RWPE1 (cell line): ENCODE data around the gene NRXN3.

Experiments used
- CTCF ChIA-PET: fragments of 350-600 bp; sonication (Branson Sonifier 250); formaldehyde crosslinking; extraction: SDS; loops from one replicate; lab custom pipeline; 2021; lab: Yijun Ruan, JAX
- POLR2A ChIA-PET: fragments of 400-600 bp; formaldehyde crosslinking; extraction: SDS; loops from one replicate; lab custom pipeline; 2020; ENCODE audit warnings: antibody characterized with exemption; ENCODE audit not compliant: low non-redundant PET; lab: Yijun Ruan, JAX
- DNase-seq: peaks from one replicate; pipeline ENCODE4 v3.0.0; 2012; ENCODE audit warnings: low spot score
- H3K27ac ChIP-seq: fragments of 450-650 bp; 2 replicates; pipeline ENCODE4 v1.5.1; 2017
- CTCF ChIP-seq: fragments of 450-650 bp; conservative IDR thresholded peaks from 2 replicates; pipeline ENCODE4 v1.5.1; 2017; ENCODE audit warnings: low read depth, mild to moderate bottlenecking

The NRXN3 gene

GRCh38 chr14:78259831-78260230 is 89.7 kb downstream of the NRXN3 start:
- ChIA-PET POLR2A (no interaction called here), CTCF (interaction anchor here (0.8 kb wide), 1 partner anchor 56 kb away, joined by 5 read pairs; no protein-coding TSS in a partner anchor)
- no peak for TF ChIP-seq CTCF
- no peak for DNase-seq
- no peak overlapping the region for H3K27ac ChIP-seq

- no peak for DNase-seq
- CTCF ChIA-PET = no interaction called here
- no peak for TF ChIP-seq CTCF
- H3K27ac ChIP-seq = no peak overlapping the region
- POLR2A ChIA-PET = no interaction called here
Observed at GRCh38 chr14:78278464-78279250, 108.5 kb downstream of the NRXN3 start.

GRCh38 chr14:78282437-78282836 is 112.3 kb downstream of the NRXN3 start:
- no peak overlapping the region for H3K27ac ChIP-seq
- CTCF ChIA-PET = no interaction called here
- POLR2A ChIA-PET = no interaction called here
- no peak for TF ChIP-seq CTCF
- DNase-seq = no peak

GRCh38 chr14:78286210-78286609 is 116.0 kb downstream of the NRXN3 start:
- DNase-seq = no peak
- no peak for TF ChIP-seq CTCF
- CTCF ChIA-PET = interaction anchor here (0.8 kb wide), 1 partner anchor 182 kb away, joined by 3 read pairs; no protein-coding TSS in a partner anchor
- POLR2A ChIA-PET = no interaction called here
- H3K27ac ChIP-seq = no peak overlapping the region

- no peak overlapping the region for H3K27ac ChIP-seq
- TF ChIP-seq CTCF = no peak
- CTCF ChIA-PET = no interaction called here
- no peak for DNase-seq
- POLR2A ChIA-PET = no interaction called here
Observed at GRCh38 chr14:78292003-78292402, 121.8 kb downstream of the NRXN3 start.

GRCh38 chr14:78297858-78298257 is 127.7 kb downstream of the NRXN3 start:
- ChIA-PET CTCF (no interaction called here), POLR2A (no interaction called here)
- TF ChIP-seq CTCF = no peak
- no peak for DNase-seq
- H3K27ac ChIP-seq = no peak overlapping the region
